Fibroblast of skin of left quadriceps (primary cell): ENCODE data around the gene ANXA2R.
"Not testable (repeated sequence)": the region's sequence is repeated elsewhere in the genome, so short reads cannot be mapped to it uniquely, and the experiment has no call there.

Source experiments
- DNase-seq, 2 experiments: peaks; one replicate each; pipeline ENCODE4 v3.0.0-alpha.2; 2013; ENCODE audit warnings: low read depth in 2 of 2

The ANXA2R gene

DNA sequence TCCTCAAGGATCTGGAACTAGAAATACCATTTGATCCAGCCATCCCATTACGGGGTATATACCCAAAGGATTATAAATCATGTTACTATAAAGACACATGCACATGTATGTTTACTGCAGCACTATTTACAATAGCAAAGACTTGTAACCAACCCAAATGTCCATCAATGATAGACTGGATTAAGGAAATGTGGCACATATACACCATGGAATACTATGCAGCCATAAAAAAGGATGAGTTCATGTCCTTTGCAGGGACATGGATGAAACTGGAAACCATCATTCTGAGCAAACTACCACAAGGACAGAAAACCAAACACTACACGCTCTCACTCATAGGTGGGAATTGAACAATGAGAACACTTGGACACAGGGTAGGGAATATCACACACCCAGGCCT lies 19.9 kb upstream of the ANXA2R start:
- DNase-seq: not testable (repeated sequence)

DNA sequence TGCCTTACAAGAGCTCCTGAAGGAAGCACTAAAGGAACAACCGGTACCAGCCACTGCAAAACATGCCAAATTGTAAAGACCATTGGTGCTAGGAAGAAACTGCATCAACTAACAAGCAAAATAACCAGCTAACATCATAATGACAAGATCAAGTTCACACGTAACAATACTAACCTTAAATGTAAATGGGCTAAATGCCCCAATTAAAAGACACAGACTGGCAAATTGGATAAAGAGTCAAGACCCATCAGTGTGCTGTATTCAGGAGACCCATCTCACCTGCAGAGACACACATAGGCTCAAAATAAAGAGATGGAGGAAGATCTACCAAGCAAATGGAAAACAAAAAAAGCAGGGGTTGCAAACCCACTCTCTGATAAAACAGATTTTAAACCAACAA lies 15.0 kb upstream of the ANXA2R start:
- DNase-seq: not testable (repeated sequence)

DNA sequence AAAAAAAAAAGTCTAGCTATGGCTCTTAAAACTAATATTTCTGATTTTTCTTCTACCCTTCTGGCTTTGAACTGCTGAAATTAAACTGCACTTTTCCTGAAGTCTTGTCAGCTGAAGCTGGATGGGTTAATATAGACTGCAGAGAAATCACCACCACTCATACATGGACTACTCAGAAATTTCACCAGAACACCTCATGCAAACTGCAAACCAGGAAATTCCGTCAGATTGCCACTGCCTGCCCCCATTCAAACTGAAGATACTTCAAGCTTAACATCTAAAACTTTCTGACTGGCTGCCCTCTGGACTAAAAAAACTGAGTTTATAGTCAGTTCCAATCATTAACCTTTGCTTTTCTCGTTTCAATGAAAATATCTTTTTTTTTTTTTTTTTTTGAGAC lies 11.6 kb upstream of the ANXA2R start:
- DNase-seq: no peak

DNA sequence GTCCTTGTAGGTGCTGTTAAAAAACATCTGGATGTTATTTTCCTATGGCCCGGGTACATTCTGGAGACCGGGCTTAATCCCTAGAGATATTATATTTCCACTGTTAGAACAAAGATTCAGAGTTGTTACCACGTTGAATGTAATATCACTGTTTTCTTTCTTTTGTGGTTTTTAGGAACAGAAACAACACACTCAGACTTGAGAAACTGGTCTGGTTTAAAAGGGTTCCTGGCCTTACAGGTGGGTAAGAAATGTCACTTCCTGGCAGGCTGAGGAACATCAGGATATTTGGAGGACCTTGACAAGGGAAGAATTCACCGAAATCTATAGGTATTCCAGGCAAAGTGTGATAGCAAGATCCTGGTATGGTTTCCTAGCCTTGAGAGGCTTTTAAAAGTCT lies 10.3 kb upstream of the ANXA2R start:
- no peak for DNase-seq

DNA sequence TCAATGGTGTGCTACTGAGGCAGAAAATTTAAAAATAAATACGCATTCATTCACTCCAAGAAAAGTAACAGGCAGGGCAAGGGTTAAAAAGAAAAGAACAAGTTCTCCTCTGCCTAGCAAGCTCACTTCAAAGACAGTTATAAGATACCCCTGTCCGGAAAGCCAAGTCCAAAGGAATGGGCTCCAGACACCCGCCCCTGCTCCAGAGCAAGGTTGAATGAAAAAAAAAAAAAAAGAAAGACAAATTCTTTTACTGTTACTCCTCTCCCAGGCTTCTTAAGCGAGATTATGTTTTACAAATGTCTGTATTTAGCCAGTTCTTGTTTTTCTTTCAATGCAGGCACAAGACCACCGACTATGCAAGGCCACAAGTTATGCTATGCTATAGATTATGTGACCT lies 9.1 kb upstream of the ANXA2R start:
- DNase-seq: no peak

DNA sequence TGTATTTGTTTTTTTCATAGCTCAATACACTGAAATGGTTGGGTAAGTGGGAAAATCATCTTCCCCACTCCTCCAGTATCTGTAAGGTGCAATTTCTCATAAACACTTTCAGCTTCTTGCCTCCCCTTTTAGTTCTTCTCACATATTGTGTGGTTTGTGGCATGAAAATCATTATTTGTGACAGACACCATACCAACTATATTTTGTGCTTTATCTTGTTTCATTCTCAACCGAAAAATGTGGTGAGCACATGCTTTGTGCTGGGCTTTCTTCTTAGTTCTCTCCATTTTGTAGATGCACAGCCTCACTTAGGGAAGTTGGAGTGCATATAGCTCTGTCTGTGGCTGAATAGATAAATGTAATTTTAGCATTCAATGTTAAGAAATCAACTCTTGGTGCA lies 6.4 kb upstream of the ANXA2R start:
- DNase-seq: no peak

DNA sequence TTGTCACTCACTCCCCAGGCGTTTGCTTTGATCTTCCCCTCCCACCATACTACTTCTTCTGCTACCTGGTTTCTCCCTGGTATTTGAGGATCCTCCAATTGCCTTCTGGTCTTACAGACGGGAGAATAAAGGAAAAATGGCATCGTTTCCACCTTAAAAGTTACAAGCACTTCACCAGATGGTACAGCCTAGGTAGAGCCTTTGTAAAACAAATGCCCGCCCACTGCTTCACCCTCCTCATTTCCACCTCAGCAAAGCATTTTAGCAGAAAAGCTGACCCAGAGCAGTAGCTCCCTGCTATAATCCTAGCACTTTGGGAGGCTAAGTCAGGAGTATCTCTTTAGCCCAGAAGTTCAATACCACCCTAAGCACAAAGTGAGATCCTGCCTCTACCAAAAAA lies 5.1 kb upstream of the ANXA2R start:
- no peak for DNase-seq

DNA sequence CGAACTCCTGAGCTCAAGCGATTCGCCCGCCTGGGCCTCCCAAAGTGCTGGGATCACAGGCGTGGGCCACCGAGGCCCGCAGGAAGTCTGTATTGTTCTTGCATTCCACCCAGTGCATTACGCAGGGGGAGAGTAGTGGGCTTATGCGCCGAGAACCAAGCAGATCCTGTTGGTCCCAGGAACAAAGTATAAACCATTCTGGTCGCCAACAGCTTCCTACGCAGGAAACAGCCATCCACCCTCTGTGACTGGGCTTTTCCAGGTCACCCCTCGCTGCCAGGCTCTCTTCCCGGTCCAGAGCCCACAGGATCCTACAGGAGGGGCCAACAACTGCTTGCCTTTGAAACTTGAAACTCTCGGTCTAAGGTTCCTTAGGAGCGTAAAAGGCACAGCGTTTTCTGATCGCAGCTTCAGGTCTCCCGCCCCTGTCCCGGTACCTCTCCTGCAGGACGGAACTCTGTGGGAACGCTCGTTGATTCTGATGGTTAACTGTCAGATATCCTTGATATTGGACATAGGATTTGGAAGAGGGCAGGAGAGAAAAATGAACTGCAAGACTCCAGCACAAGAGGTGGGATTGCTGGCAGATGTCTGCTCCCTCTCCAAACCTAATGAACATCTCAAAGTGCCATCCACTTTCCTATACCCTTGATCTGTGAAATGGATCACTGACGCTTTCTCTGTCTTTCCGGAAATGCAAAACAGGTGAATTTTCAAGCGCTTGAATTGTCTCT lies 4.2 kb upstream of the ANXA2R start:
- DNase-seq: no peak

DNA sequence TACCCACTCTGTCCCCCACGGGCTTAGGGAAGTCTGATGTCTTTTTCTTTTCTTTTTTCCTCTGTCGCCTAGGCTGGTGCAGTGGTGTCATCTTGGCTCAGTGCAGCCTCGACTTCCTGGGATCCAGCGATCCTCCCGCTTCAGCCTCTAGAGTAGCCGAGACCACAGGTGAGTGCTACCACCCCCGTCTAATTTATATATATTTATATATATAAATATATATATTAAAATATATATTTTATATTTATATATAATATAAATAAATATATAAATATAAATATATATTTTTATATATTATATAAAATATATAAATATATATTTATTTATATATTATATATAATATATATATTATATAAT lies 3.3 kb upstream of the ANXA2R start:
- DNase-seq: no peak

DNA sequence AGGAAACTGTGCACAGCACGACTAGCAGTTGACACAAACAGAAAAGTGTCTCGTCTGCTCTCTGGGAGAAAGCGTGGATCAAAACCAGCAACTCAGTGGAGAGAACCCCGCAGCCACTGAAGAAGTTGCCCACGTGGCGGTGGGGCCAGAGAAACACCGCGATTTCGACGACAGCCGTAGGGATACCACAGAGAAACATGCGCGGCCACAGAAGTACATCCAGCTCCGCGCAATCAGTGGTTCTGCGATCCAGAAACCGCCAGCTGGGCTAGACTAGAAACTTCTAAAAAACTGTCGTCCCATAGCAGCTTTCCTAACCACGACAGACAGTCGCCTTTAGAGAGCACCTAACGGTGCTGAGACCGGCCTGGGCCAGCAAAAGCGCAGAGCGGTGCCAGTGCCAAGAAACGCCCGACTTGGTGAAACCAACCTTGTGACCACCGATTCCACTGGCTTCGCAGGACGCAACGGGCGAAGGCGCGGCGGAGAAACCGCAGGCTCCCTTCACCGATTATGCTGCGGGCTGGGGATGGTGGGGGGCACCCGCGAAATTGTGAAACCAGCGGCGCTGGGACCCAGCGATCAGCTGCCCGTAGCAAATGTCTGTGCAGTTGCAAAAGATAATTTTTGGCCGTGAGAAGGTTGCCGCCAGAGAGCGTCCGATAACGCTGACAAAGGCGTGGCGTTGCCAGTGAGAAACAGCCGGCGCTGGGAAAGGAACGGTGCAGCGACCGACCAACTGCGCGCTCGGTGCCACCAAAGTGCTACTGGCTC lies 2.7 kb upstream of the ANXA2R start:
- DNase-seq: no peak

DNA sequence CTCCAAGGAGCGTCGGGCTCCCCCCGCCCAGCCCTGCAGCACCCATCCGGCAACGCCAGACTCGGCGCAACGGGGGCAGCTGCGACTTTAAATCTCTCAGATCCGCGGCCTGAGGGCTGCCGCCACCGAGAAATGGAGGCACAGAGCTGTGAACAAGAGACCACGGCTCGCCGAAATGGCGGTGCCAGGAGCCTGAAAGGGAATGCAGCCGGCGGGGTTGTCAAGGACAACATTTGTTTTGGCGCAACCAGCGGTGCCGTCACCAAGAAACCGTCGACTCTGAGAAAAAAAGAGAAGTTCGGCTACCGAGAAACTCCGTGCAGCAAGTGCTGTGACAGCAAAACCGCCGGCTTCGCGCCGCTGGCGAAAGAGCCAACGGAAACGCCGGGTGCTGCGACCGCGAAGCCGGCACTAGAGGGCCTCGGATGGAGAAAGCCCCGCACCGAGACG lies 2.1 kb upstream of the ANXA2R start:
- no peak for DNase-seq

DNA sequence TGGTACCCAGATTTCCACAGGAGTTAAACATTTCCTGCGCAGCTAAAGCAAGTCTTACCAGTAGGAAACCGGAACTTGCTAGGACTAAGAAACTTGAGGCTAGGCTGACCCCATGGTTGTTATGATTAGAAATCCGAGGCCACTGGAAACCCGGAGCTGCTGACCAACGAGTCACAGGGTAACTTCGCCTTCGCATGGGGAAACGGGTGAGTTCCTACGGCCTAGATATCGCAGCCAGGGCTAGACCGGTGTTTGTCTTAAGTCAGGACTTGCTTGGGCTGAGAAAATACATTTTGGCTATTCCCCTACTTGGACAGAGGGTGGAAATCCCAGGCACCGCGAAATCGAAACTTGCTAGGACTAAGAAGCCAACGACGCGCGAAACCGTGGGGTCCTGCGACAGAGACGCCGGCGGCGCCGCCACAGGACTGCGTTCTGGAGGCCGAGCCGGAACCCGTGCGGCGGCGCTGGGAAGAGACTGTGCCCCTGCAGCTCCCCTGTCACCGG lies 1.6 kb upstream of the ANXA2R start:
- DNase-seq: no peak

DNA sequence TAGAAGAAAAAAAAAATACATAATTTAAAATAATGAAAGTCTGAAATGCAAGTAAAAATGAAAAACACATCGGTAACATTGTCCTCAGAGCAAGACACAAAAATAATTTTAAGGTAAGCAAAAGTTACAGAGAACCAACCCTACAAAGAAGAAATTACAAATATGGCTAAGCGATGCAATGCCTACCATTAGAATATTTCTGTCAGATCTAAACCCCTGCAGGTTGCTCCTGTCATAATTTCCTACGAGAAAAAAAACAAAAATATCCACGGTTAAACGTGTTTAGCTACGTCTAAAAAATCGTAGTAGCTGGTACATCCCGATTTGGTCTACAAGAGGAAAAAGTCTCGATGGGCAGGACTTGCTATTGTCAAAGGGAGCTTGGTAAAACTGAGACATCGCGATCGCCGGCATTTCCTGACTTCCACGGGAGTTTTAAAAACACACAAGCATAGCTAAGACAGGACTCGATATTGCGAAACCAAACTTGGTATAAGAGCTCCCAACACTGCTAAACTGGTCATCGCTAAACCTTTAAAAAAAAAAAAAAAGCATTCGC lies 1.1 kb upstream of the ANXA2R start:
- no peak for DNase-seq

DNA sequence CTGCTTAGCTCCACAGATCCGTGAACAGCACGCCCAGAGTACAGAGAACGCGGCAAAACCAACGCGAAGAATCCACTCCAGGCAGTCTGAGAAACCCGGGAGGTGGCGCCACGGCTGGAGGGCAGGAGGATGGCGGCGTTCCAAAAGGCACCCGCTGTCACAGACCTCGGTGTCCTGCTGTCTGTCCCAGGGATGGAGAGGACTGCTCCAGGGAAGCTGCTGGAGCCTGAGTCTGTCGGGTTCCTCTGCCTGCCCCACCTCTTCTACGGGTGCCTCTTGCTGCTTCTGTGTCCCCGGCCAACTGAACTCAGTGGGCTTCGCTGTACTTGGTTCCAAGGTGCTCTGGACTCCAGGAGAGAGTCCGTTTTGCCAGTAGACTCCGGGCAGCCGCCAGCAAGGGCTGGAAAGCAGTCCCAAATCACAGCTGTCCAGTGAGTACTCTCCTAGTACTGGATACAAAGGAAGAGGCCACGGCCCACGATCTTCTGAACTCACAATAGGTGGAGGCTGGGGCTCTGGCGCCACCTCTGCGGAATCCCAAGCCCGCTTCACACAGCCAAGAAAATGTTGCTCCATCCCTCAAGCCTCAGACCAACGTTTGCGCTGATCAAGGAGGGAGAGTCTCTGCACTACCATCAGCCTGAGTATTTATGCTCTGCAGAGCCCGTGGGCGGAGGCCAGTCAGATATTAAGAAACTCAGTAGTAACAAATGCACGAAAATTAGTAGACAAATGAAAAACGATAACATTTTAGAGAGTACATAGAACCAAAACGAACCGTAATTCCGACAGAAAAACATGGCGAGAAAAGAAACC lies 440 bp downstream of the ANXA2R start:
- DNase-seq: peak in 1 of 2 experiments; percentile 79

DNA sequence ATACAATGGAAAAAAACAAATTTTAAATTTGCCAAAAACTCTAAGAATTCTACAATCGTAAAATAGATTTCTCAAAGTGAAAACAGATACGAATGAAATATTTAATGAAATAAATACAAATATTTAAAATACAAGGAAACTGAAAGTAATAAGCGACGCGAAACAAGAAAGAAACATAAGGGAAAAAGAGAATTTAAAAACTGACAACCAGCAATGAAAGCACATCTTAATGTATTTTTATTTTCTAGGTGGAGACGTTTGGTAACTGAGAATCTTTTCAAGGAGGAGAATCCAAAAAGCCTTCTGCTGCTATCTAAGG lies 1.0 kb downstream of the ANXA2R start:
- no peak for DNase-seq

DNA sequence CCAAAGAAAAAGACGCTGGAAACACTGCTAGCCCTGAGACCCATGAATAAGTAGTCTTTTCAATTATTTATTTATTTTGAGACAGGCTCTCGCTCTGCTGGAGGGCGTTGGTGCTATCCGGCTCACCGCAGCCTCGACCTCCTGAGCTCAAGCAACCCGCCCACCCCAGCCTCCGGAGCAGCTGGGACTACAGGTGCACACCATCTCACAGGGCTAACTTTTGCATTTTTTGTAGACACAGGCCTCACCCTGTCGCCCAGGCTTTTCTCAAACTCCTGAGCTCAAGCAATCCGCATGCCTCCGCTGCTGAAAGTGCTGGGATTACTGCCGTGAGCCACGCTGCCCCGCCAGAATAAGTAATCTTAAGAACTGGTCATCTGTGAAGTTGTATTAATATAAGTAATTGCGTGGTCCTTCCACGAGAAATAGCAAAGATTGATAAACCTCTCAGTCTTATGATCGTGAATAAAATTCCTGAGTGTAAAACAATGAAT lies 1.6 kb downstream of the ANXA2R start:
- no peak for DNase-seq

DNA sequence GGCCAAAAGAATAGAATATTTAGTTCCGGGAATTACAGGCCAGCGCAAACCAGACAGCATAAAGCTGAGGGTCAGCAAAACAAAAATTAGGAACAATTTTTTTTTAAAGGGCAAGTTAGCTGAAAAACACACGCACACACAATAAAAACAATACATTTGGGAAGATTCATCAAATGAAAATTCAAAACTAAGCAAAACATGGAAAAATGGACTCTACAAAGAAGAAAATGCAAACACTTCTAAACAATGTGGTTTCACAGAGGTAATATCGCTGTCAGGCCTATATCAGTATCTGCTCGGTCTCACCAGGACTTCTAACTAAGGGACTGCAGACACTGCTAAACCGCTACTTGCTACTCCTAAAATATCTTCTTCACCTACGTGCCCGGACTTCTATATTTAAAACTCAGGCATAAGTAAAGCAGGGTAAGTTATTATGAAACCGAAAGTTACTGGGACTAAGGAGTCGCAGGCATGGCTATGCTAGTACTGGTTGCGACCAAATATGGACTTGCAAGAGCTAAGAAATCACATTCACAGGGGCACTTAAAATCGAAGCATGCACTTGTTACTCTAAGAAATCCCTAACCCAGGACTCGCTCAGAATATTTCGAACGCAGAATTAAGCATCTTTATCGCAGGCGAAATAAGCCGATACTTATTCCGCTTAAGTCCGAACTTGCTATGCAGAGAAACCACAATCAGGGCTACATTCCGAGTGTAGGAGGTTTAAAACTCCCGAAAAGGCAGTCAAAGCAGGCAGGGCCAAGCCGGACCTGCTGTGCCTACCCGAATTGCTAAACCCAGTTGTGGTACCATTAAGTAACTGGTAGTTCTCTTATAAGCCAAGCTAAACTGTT lies 2.3 kb downstream of the ANXA2R start:
- no peak for DNase-seq

DNA sequence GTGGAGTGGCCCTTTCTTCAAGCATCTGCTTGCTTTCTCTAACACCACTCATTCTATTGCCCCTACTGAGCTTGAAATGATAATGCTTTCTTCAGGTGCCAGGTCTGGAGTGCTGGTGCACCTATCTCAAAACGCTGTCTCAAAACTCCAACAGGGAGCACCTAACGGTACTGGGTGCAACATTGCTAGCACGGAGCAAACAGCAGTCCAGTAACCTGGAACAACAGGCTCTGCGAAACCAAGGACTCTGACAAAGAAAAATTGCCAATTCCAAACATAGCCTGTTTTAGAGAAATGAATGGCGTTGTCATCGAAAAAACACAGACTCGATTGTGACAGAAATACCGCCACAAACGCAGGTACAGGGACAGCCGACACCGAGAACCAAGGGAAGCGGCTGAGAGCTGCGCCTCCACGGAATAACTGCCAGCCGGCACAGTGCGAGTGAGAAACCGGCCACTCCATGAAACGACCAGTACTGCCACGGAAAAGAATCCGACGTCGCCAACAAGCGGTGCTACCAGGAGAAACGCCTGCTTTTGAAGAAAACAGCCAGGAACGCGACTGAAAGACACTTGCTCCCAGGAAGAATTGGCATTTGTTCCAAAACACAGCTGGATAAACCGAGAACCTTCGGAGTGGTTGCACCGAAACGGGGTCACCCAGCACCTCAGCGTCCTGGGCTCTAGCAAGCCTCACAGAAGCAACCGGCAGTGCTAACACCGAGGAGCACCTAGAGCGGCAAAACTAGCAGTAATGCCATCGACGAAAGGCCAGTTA lies 3.1 kb downstream of the ANXA2R start:
- DNase-seq: no peak

DNA sequence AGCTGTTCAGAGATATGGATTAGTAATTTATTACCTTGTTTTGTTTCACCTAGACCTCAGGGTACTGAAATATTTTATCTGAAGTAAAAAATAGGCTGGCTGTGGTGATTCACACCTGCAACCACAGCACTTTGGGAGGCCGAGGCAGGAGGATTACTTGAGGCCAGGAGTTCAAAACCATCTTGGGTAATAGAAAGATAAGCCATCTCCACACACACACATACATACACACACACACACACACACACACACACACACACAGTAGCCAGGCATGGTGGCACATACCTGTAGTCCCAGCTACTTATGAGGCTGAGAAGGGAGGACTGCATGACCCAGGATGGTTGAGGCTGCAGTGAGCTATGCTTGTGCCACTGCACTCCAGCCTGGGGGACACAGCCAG lies 3.7 kb downstream of the ANXA2R start:
- no peak for DNase-seq

DNA sequence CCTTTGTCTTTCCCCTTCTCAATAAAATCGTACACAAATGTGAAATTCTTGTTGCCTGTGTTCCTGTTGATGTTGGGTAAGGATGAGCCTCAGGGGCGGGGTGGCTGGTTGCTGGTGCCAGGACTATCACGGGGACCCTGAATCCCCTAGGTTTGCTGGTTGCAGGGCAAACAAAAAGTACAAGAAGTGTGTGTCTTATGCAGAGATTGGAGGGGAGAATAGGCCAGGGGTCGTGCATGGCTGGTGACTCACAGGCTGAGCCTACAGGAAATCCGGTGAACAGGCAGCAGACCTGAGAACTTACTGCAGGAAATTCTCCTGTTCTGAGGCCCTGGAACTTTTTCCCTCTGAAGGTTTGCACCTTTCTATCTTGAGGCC lies 5.5 kb downstream of the ANXA2R start:
- DNase-seq: no peak
